GM12872 (cell line): ENCODE measurements around the gene SOCS6.

Experiments
- TF ChIP-seq, protein P1 (sequence below): IDR thresholded peaks from 3 replicates; pipeline ENCODE4 v1.5.1; 2011; ENCODE audit warnings: low read depth, mild to moderate bottlenecking, low read length, moderate library complexity; ENCODE audit not compliant: insufficient read depth

The SOCS6 gene

DNA sequence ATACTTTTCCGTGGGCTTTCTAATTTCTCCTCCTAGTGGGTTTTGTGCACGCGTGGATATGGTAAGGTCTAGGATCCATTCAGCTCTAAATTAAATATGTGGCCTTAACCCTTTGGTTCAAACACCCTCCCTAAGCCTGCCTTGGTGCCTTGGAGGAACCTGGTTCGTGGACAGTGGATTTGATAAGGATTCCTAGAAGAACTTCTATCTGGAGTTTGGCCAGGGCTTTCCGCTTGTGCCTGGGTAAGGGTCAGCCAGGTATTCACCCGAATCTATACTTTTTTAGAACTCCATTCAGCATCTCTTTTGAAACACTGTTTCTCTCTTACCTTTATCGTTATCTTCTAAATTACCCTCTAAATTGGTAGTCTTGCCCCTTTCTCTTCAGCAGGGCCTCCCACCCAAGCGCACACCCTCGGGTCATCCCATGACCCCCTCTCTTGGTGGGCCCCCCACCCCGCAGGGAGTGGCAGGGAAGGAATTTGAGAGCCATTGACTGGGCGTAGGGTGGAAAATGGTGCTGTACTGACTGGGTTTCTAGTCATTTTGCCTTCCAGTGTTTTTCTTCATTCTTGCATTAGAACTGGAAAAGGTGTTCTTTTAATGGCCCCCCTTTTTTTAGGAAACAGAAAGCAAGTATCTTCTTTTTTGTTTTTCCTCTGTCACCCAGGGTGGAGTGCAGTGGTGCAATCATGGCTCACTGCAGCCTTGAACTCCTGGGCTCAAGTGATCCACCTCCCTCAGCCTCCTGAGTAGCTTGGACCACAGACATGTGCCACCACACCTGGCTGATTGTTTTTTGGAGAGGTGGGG lies 1.8 kb downstream of the SOCS6 start:
- TF ChIP-seq, protein P1, sequence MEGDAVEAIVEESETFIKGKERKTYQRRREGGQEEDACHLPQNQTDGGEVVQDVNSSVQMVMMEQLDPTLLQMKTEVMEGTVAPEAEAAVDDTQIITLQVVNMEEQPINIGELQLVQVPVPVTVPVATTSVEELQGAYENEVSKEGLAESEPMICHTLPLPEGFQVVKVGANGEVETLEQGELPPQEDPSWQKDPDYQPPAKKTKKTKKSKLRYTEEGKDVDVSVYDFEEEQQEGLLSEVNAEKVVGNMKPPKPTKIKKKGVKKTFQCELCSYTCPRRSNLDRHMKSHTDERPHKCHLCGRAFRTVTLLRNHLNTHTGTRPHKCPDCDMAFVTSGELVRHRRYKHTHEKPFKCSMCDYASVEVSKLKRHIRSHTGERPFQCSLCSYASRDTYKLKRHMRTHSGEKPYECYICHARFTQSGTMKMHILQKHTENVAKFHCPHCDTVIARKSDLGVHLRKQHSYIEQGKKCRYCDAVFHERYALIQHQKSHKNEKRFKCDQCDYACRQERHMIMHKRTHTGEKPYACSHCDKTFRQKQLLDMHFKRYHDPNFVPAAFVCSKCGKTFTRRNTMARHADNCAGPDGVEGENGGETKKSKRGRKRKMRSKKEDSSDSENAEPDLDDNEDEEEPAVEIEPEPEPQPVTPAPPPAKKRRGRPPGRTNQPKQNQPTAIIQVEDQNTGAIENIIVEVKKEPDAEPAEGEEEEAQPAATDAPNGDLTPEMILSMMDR = no peak

DNA sequence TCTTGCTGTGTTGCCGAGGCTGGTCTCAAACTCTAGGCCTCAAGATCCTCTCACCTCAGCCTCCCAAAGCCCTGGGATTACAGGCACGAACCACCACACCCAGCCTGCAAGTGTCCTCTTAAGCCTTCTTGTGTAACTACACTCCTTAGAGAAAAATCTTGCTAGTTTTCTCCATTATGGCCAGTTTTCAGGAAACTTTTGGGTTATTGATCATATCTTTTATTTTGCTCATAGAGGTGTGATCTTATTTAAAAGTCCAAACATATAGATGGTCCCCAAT lies 2.4 kb downstream of the SOCS6 start:
- TF ChIP-seq, protein P1 = no peak

DNA sequence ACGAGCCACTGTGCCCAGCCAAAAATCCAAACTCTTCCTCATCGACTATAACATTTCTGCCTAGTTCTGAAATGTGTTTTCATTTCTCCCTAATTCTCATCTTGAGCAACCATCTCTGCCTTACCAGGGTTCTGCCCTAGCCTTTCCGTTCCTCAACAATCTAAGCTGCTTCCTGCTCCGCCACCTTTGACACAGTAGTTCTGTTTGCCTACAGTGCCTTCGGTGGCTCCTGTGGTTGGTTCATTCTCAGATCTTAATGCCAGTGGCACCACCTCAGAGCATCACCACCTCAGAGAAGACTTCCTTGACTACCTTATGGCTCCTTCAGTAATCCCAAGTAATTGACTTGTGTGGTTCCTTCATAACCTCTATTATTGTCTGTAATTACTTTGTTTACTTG lies 3.8 kb downstream of the SOCS6 start:
- TF ChIP-seq, protein P1 = no peak

DNA sequence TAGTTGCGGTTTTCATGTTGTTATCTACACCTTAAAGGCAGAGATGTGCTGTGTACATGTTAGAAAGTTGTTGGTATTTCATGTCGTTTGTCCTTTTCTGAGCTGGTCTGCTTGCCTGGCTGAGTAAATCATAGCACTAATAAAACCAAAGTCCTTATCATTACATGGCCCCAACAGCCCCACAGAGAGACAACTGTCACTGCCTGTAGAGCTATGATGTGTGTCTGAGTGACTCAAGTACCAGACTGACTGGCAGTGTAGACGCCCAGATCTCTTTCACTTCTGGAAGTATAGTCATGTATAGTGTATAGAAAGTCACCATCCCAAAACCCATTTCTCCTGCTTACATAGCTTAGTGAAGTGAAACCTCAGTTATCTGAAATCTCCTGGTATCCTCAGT lies 4.3 kb downstream of the SOCS6 start:
- TF ChIP-seq, protein P1 = no peak

DNA sequence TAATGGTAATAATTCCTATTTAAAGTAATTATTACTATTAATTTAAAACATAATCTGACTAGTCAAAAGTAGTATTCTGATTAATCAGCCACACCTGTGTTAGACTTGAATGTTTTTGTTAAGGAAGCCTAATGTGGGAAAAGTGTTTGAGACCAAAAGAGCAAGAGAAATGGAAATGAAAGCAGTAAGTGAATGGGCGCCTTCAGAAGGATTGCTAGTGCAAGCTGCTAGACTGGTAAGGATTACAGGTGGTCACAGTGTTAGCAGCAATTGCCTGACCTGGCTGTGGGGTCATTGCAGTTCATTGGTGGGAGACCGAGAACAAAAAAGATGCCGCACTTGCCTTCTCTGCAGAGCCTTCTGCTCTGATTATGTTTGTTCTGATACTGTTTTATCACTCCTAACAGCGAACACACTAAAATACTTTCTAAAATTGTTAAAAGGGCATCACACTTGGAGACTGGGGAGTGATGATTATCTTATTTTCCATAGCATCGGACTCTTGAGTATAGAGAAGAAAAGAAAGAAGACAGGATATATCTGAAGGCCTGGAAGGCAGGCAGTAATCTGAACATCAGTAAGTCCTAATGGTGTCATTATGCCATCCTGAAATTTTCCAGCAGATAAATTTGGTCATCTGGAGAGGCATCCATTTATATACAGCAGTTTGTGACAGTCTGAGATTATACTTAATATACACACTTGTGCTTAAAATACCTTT lies 5.8 kb downstream of the SOCS6 start:
- TF ChIP-seq, protein P1 = no peak

DNA sequence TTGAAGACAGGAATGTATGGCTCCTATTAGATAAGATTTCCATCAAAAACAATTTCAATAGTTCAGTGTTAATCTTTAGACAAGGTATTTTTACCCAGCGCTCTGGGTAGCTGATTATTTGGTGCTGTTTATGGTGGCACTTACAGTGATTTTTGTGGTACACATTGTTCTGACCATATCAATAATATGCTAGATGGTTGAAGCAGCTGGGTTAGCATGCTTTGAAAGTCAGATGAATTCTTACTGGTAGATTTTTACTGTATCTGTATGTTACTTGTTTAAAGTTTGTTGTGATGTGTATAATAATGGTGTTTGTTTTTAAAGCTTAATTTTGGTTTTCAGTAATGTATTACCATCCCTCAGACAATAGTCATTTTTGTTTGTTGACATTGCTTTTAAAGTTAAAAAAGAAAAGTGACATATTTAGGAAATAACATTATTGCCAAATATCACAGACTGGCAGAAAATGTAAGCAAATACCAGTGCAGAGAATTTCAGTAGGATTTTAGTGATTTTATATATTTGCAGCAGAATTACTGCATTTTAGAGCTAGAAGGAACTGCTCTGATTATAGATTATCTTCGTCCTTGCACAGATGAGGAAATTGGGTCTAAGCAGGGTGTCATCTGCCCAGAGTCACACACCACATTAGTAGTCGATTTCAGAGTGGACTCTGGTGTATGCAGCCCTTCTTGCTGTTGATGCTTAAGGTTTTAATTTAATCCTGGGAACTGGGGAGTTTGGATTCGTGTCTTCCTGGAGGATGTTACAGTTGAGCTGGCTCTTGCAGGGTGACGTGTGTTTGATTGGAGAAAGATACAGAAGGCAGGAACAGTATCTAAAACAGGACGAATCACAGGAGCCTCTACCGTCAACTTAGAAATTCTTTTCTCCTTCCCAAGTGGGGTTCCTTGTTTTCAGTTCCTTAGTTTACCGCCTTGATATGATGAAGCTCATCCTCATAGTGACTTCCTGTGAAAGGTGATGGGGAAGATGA lies 6.6 kb downstream of the SOCS6 start:
- TF ChIP-seq, protein P1 = no peak

DNA sequence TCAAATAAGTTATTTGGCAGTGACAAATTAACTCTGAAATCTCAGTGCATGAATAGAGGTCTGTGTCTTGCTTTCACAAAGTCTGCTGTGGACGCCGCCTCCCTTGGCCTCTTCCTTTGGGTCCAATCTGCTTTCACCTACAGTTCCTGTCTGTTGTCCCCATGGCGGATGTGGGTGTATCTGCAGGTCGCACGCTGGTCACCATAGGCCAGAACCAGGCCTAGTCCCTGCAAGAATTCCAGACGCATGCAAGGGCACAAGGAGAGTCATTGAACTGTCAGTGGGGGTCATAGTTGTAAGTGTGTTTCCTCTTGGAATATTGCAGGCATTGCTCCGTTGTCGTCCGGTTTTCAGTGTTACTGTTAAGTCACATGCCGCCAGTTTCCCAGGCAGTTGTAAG lies 7.4 kb downstream of the SOCS6 start:
- TF ChIP-seq, protein P1 = no peak
